ENCODE data around the gene NIFK.

- TF ChIP-seq ZNF138 (tag by site-specific recombination; IDR thresholded peaks at IDR 0.05; ENCODE audit: borderline replicate concordance) (no peak), ZBTB21 (tag by site-specific recombination; IDR thresholded peaks at IDR 0.05) (peak; percentile 88), ZNF654 (tag by site-specific recombination; IDR thresholded peaks at IDR 0.05; ENCODE audit: low read depth) (no peak), CTCF (tag by site-specific recombination; IDR thresholded peaks at IDR 0.05) (no peak), ZFP3 (tag by site-specific recombination; IDR thresholded peaks at IDR 0.05; ENCODE audit: low read depth) (no peak), WT1 (tag by site-specific recombination; IDR thresholded peaks at IDR 0.05) (no peak), ZNF639 (tag by site-specific recombination; IDR thresholded peaks at IDR 0.05) (no peak), PATZ1 (tag by site-specific recombination; IDR thresholded peaks at IDR 0.05) (peak; percentile 63), YY1 (tag by site-specific recombination; IDR thresholded peaks at IDR 0.05) (no peak)
These were observed 37.0 kb downstream of the NIFK start for GRCh38 chr2:121699421-121700333.

All from HEK293 (cell line).